ENCODE measurements around the gene DIP2C.
"Not testable (repeated sequence)": the region's sequence is repeated elsewhere in the genome, so short reads cannot be mapped to it uniquely, and the experiment has no call there.

Gene DIP2C

GRCh38 chr10:541041-541440 lies 148.4 kb downstream of the DIP2C start:
- no peak for DNase-seq (ENCODE audit: low read depth in 4 of 4, low spot score in 1 of 4)

GRCh38 chr10:538895-539294 lies 150.6 kb downstream of the DIP2C start:
- no peak for DNase-seq (ENCODE audit: low read depth in 4 of 4, low spot score in 1 of 4)

GRCh38 chr10:536935-537334 lies 152.5 kb downstream of the DIP2C start:
- DNase-seq (ENCODE audit: low read depth in 4 of 4, low spot score in 1 of 4), result no peak

GRCh38 chr10:536371-536925 lies 153.0 kb downstream of the DIP2C start:
- DNase-seq (ENCODE audit: low read depth in 4 of 4, low spot score in 1 of 4), result no peak

- no peak for DNase-seq (ENCODE audit: low read depth in 4 of 4, low spot score in 1 of 4)
These were observed 153.5 kb downstream of the DIP2C start for GRCh38 chr10:535952-536351.

GRCh38 chr10:535051-535450 lies 154.4 kb downstream of the DIP2C start:
- DNase-seq (ENCODE audit: low read depth in 4 of 4, low spot score in 1 of 4), result no peak

GRCh38 chr10:534047-534566 lies 155.4 kb downstream of the DIP2C start:
- no peak for DNase-seq (ENCODE audit: low read depth in 4 of 4, low spot score in 1 of 4)

- no peak for DNase-seq (ENCODE audit: low read depth in 4 of 4, low spot score in 1 of 4)
These were observed 155.9 kb downstream of the DIP2C start for GRCh38 chr10:533611-534010.

GRCh38 chr10:533186-533585 lies 156.3 kb downstream of the DIP2C start:
- DNase-seq (ENCODE audit: low read depth in 4 of 4, low spot score in 1 of 4), result no peak

- DNase-seq (ENCODE audit: low read depth in 4 of 4, low spot score in 1 of 4), result not testable (repeated sequence)
These were observed 157.1 kb downstream of the DIP2C start for GRCh38 chr10:532331-532730.

- no peak for DNase-seq (ENCODE audit: low read depth in 4 of 4, low spot score in 1 of 4)
These were observed 157.9 kb downstream of the DIP2C start for GRCh38 chr10:531541-531940.

- no peak for DNase-seq (ENCODE audit: low read depth in 4 of 4, low spot score in 1 of 4)
These were observed 158.8 kb downstream of the DIP2C start for GRCh38 chr10:530717-531116.

- DNase-seq (ENCODE audit: low read depth in 4 of 4, low spot score in 1 of 4), result no peak
These were observed 159.8 kb downstream of the DIP2C start for GRCh38 chr10:529468-530230.

GRCh38 chr10:528173-529165 lies 161.0 kb downstream of the DIP2C start:
- DNase-seq (ENCODE audit: low read depth in 4 of 4, low spot score in 1 of 4), result no peak

GRCh38 chr10:527416-527815 lies 162.1 kb downstream of the DIP2C start:
- no peak for DNase-seq (ENCODE audit: low read depth in 4 of 4, low spot score in 1 of 4)

GRCh38 chr10:526651-527312 lies 162.7 kb downstream of the DIP2C start:
- DNase-seq (ENCODE audit: low read depth in 4 of 4, low spot score in 1 of 4), result no peak

GRCh38 chr10:525565-526315 lies 163.7 kb downstream of the DIP2C start:
- no peak for DNase-seq (ENCODE audit: low read depth in 4 of 4, low spot score in 1 of 4)

- no peak for DNase-seq (ENCODE audit: low read depth in 4 of 4, low spot score in 1 of 4)
These were observed 165.5 kb downstream of the DIP2C start for GRCh38 chr10:523925-524324.

GRCh38 chr10:522350-522749 lies 167.1 kb downstream of the DIP2C start:
- DNase-seq (ENCODE audit: low read depth in 4 of 4, low spot score in 1 of 4), result no peak
